ENCODE measurements around the gene HIRA.

Gene HIRA

GRCh38 chr22:19355413-19356157, 75.9 kb downstream of the HIRA start:
- no peak overlapping the region for H4K91ac ChIP-seq (ENCODE audit: low read depth, low read length, poor library complexity)
- no peak overlapping the region for H3K27ac ChIP-seq (replicated peaks; ENCODE audit: low read length)
- no peak overlapping the region for H3K9ac ChIP-seq (ENCODE audit: low read depth, low read length, poor library complexity)
- H3K27me3 ChIP-seq (ENCODE audit: control insufficient read depth in 3 of 3, insufficient read depth in 3 of 3, low read depth in 1 of 3, low read length in 3 of 3) = no peaks in the 10 kb centered on the region
- peaks cover 0 to 3% of the 10 kb centered on the region in 2 donors for H3K4me1 ChIP-seq (ENCODE audit: control insufficient read depth in 2 of 2, insufficient read depth in 1 of 2, low read depth in 1 of 2, low read length in 2 of 2)
- no peak overlapping the region for H2BK12ac ChIP-seq (ENCODE audit: low read length)
- H3K14ac ChIP-seq (ENCODE audit: low read length) = no peak overlapping the region
- H3K4me2 ChIP-seq (ENCODE audit: insufficient read depth, low read length, poor library complexity, severe bottlenecking) = no peak overlapping the region
- H3K36me3 ChIP-seq (replicated peaks in 1 of 2; ENCODE audit: control insufficient read depth in 2 of 2, insufficient read depth in 2 of 2, low read length in 2 of 2) = peaks cover 76 to 99% of the 10 kb centered on the region in 2 donors
- no peak overlapping the region for H2BK5ac ChIP-seq (ENCODE audit: low read length)
- H2AFZ ChIP-seq (ENCODE audit: low read length) = no peak overlapping the region
- peaks cover 2% of the 10 kb centered on the region for H3K79me1 ChIP-seq (ENCODE audit: low read depth, low read length)
- H3K18ac ChIP-seq (ENCODE audit: low read length) = no peak overlapping the region
- H2AK5ac ChIP-seq (ENCODE audit: low read depth, low read length) = no peak overlapping the region
- no peak overlapping the region for H3K4me3 ChIP-seq (ENCODE audit: low read length in 2 of 2)
- no peak overlapping the region for H3K23ac ChIP-seq (ENCODE audit: low read depth, low read length, poor library complexity)
- H2BK15ac ChIP-seq (ENCODE audit: low read length) = no peak overlapping the region
- H2BK120ac ChIP-seq (ENCODE audit: low read depth, low read length) = no peak overlapping the region
- no peak overlapping the region for H3K4ac ChIP-seq (ENCODE audit: low read length)
- DNase-seq (ENCODE audit: low spot score) = no peak
- no peaks in the 10 kb centered on the region for H3K9me3 ChIP-seq (replicated peaks in 1 of 2; ENCODE audit: control insufficient read depth in 2 of 2, insufficient read depth in 1 of 2, low read depth in 1 of 2, low read length in 2 of 2)
- H4K8ac ChIP-seq (ENCODE audit: low read depth, low read length) = no peak overlapping the region
- WGBS, 2 donors (ENCODE audit: extremely low coverage in 2 of 2, insufficient read length in 2 of 2, insufficient replicate concordance in 1 of 2) = no CpG with 5 or more reads among the region's 7 CpGs

- WGBS, 2 donors (ENCODE audit: extremely low coverage in 2 of 2, insufficient read length in 2 of 2, insufficient replicate concordance in 1 of 2) = no CpG with 5 or more reads among the region's 5 CpGs
- Histone ChIP-seq H3K79me1 (ENCODE audit: low read depth, low read length) (peaks cover 2% of the 10 kb centered on the region), H3K4me3 (ENCODE audit: low read length in 2 of 2) (no peak overlapping the region), H3K27ac (replicated peaks; ENCODE audit: low read length) (no peak overlapping the region), H3K36me3 (replicated peaks in 1 of 2; ENCODE audit: control insufficient read depth in 2 of 2, insufficient read depth in 2 of 2, low read length in 2 of 2) (peaks cover 68 to 99% of the 10 kb centered on the region in 2 donors), H2BK12ac (ENCODE audit: low read length) (no peak overlapping the region), H3K23ac (ENCODE audit: low read depth, low read length, poor library complexity) (peak overlapping the region; percentile 37), H2BK120ac (ENCODE audit: low read depth, low read length) (no peak overlapping the region), H3K4me2 (ENCODE audit: insufficient read depth, low read length, poor library complexity, severe bottlenecking) (no peak overlapping the region), H2AFZ (ENCODE audit: low read length) (no peak overlapping the region), H3K18ac (ENCODE audit: low read length) (no peak overlapping the region), H3K14ac (ENCODE audit: low read length) (no peak overlapping the region), H3K4ac (ENCODE audit: low read length) (no peak overlapping the region), H4K91ac (ENCODE audit: low read depth, low read length, poor library complexity) (no peak overlapping the region), H2BK5ac (ENCODE audit: low read length) (no peak overlapping the region), H2AK5ac (ENCODE audit: low read depth, low read length) (no peak overlapping the region), H4K8ac (ENCODE audit: low read depth, low read length) (no peak overlapping the region), H3K4me1 (ENCODE audit: control insufficient read depth in 2 of 2, insufficient read depth in 1 of 2, low read depth in 1 of 2, low read length in 2 of 2) (peaks cover 0 to 3% of the 10 kb centered on the region in 2 donors), H3K27me3 (ENCODE audit: control insufficient read depth in 3 of 3, insufficient read depth in 3 of 3, low read depth in 1 of 3, low read length in 3 of 3) (no peaks in the 10 kb centered on the region), H3K9ac (ENCODE audit: low read depth, low read length, poor library complexity) (no peak overlapping the region), H3K9me3 (replicated peaks in 1 of 2; ENCODE audit: control insufficient read depth in 2 of 2, insufficient read depth in 1 of 2, low read depth in 1 of 2, low read length in 2 of 2) (no peaks in the 10 kb centered on the region), H2BK15ac (ENCODE audit: low read length) (no peak overlapping the region)
- DNase-seq (ENCODE audit: low spot score) = no peak
Observed at GRCh38 chr22:19354201-19354600, 77.3 kb downstream of the HIRA start.

GRCh38 chr22:19353363-19354131, 78.0 kb downstream of the HIRA start:
- Histone ChIP-seq H2BK12ac (ENCODE audit: low read length) (no peak overlapping the region), H3K27ac (replicated peaks; ENCODE audit: low read length) (no peak overlapping the region), H3K36me3 (replicated peaks in 1 of 2; ENCODE audit: control insufficient read depth in 2 of 2, insufficient read depth in 2 of 2, low read length in 2 of 2) (peaks cover 62 to 95% of the 10 kb centered on the region in 2 donors)

GRCh38 chr22:19352766-19353165, 78.8 kb downstream of the HIRA start:
- no peak overlapping the region for H3K18ac ChIP-seq (ENCODE audit: low read length)
- no peak overlapping the region for H2BK5ac ChIP-seq (ENCODE audit: low read length)
- WGBS, 2 donors (ENCODE audit: extremely low coverage in 2 of 2, insufficient read length in 2 of 2, insufficient replicate concordance in 1 of 2) = no CpG with 5 or more reads among the region's 4 CpGs
- no peak overlapping the region for H3K27ac ChIP-seq (replicated peaks; ENCODE audit: low read length)
- H4K91ac ChIP-seq (ENCODE audit: low read depth, low read length, poor library complexity) = no peak overlapping the region
- no peak overlapping the region for H2BK120ac ChIP-seq (ENCODE audit: low read depth, low read length)
- no peak overlapping the region for H2AK5ac ChIP-seq (ENCODE audit: low read depth, low read length)
- no peak overlapping the region for H3K14ac ChIP-seq (ENCODE audit: low read length)
- no peak overlapping the region for H4K8ac ChIP-seq (ENCODE audit: low read depth, low read length)
- peaks cover 0 to 3% of the 10 kb centered on the region in 2 donors for H3K4me1 ChIP-seq (ENCODE audit: control insufficient read depth in 2 of 2, insufficient read depth in 1 of 2, low read depth in 1 of 2, low read length in 2 of 2)
- H3K4me2 ChIP-seq (ENCODE audit: insufficient read depth, low read length, poor library complexity, severe bottlenecking) = no peak overlapping the region
- DNase-seq (ENCODE audit: low spot score) = no peak
- H3K9ac ChIP-seq (ENCODE audit: low read depth, low read length, poor library complexity) = peak overlapping the region; percentile 7
- no peaks in the 10 kb centered on the region for H3K27me3 ChIP-seq (ENCODE audit: control insufficient read depth in 3 of 3, insufficient read depth in 3 of 3, low read depth in 1 of 3, low read length in 3 of 3)
- H3K23ac ChIP-seq (ENCODE audit: low read depth, low read length, poor library complexity) = peak overlapping the region; percentile 87
- H2AFZ ChIP-seq (ENCODE audit: low read length) = no peak overlapping the region
- no peak overlapping the region for H2BK15ac ChIP-seq (ENCODE audit: low read length)
- H2BK12ac ChIP-seq (ENCODE audit: low read length) = no peak overlapping the region
- peaks cover 2% of the 10 kb centered on the region for H3K79me1 ChIP-seq (ENCODE audit: low read depth, low read length)
- H3K9me3 ChIP-seq (replicated peaks in 1 of 2; ENCODE audit: control insufficient read depth in 2 of 2, insufficient read depth in 1 of 2, low read depth in 1 of 2, low read length in 2 of 2) = no peaks in the 10 kb centered on the region
- no peak overlapping the region for H3K4ac ChIP-seq (ENCODE audit: low read length)
- no peak overlapping the region for H3K4me3 ChIP-seq (ENCODE audit: low read length in 2 of 2)
- peaks cover 57 to 93% of the 10 kb centered on the region in 2 donors for H3K36me3 ChIP-seq (replicated peaks in 1 of 2; ENCODE audit: control insufficient read depth in 2 of 2, insufficient read depth in 2 of 2, low read length in 2 of 2)

More at GRCh38 chr22:19353363-19354131, 78.0 kb downstream of the HIRA start:
- H3K27me3 ChIP-seq (ENCODE audit: control insufficient read depth in 3 of 3, insufficient read depth in 3 of 3, low read depth in 1 of 3, low read length in 3 of 3) = no peaks in the 10 kb centered on the region
- H3K18ac ChIP-seq (ENCODE audit: low read length) = no peak overlapping the region
- H3K23ac ChIP-seq (ENCODE audit: low read depth, low read length, poor library complexity) = peak overlapping the region; percentile 87
- H3K9me3 ChIP-seq (replicated peaks in 1 of 2; ENCODE audit: control insufficient read depth in 2 of 2, insufficient read depth in 1 of 2, low read depth in 1 of 2, low read length in 2 of 2) = no peaks in the 10 kb centered on the region
- H2BK15ac ChIP-seq (ENCODE audit: low read length) = no peak overlapping the region
- no peak for DNase-seq (ENCODE audit: low spot score)
- no peak overlapping the region for H2AK5ac ChIP-seq (ENCODE audit: low read depth, low read length)
- no peak overlapping the region for H2BK120ac ChIP-seq (ENCODE audit: low read depth, low read length)
- H3K4me2 ChIP-seq (ENCODE audit: insufficient read depth, low read length, poor library complexity, severe bottlenecking) = no peak overlapping the region
- no peak overlapping the region for H2AFZ ChIP-seq (ENCODE audit: low read length)
- H3K4me3 ChIP-seq (ENCODE audit: low read length in 2 of 2) = peak overlapping the region in 1 of 2 donors; percentile 51
- no CpG with 5 or more reads among the region's 18 CpGs for WGBS, 2 donors (ENCODE audit: extremely low coverage in 2 of 2, insufficient read length in 2 of 2, insufficient replicate concordance in 1 of 2)
- peak overlapping the region; percentile 63 for H3K9ac ChIP-seq (ENCODE audit: low read depth, low read length, poor library complexity)
- H4K91ac ChIP-seq (ENCODE audit: low read depth, low read length, poor library complexity) = no peak overlapping the region
- peaks cover 0 to 3% of the 10 kb centered on the region in 2 donors for H3K4me1 ChIP-seq (ENCODE audit: control insufficient read depth in 2 of 2, insufficient read depth in 1 of 2, low read depth in 1 of 2, low read length in 2 of 2)
- H4K8ac ChIP-seq (ENCODE audit: low read depth, low read length) = no peak overlapping the region
- peak overlapping the region; percentile 43 for H3K14ac ChIP-seq (ENCODE audit: low read length)
- no peak overlapping the region for H3K4ac ChIP-seq (ENCODE audit: low read length)
- H3K79me1 ChIP-seq (ENCODE audit: low read depth, low read length) = peaks cover 2% of the 10 kb centered on the region
- H2BK5ac ChIP-seq (ENCODE audit: low read length) = no peak overlapping the region

Measured in neuronal stem cell (in vitro differentiated cells).